ENCODE data around the gene ZC3H8. TPM values are rescaled to one million over a fixed set of nuclear protein-coding genes. Genes with fewer than 3 reads are reported as not detected.
A peak's percentile ranks its signal among the peaks of the same experiment; 100 is the strongest.

ZC3H8 gene
- total RNA-seq, 2 donors from 2014 or later = 6.0 to 8.1 TPM

- intact Hi-C loops (cut with DNase I) = no loop called here
- DNase-seq (ENCODE audit: low spot score) = no peak
Observed at GRCh38 chr2:112175333-112175732, 79.5 kb downstream of the ZC3H8 start.

GRCh38 chr2:112174383-112174782 lies 80.5 kb downstream of the ZC3H8 start:
- intact Hi-C loops (cut with DNase I) = no loop called here
- no peak for DNase-seq (ENCODE audit: low spot score)

GRCh38 chr2:112173646-112174319 lies 81.1 kb downstream of the ZC3H8 start:
- intact Hi-C loops (cut with DNase I) = no loop called here

GRCh38 chr2:112170495-112170894 lies 84.3 kb downstream of the ZC3H8 start:
- intact Hi-C loops (cut with DNase I) = no loop called here
- no peak for DNase-seq (ENCODE audit: low spot score)

More at GRCh38 chr2:112173646-112174319, 81.1 kb downstream of the ZC3H8 start:
- DNase-seq (ENCODE audit: low spot score) = no peak

- no peak for DNase-seq (ENCODE audit: low spot score)
- intact Hi-C loops (cut with DNase I) = no loop called here
Observed at GRCh38 chr2:112168422-112169124, 86.3 kb downstream of the ZC3H8 start.

- intact Hi-C loops (cut with DNase I) = loop anchor here in 1 of 2 donors (1.0 kb wide), 1 partner anchor 14 kb away; no protein-coding TSS in a partner anchor
Observed at GRCh38 chr2:112166806-112167499, 87.9 kb downstream of the ZC3H8 start.

GRCh38 chr2:112165296-112165695 lies 89.5 kb downstream of the ZC3H8 start:
- intact Hi-C loops (cut with DNase I) = no loop called here
- peak; percentile 35 for DNase-seq (ENCODE audit: low spot score)

More at GRCh38 chr2:112166806-112167499, 87.9 kb downstream of the ZC3H8 start:
- no peak for DNase-seq (ENCODE audit: low spot score)

- intact Hi-C loops (cut with DNase I) = no loop called here
- peak; percentile 57 for DNase-seq (ENCODE audit: low spot score)
Observed at GRCh38 chr2:112164876-112165275, 90.0 kb downstream of the ZC3H8 start.

GRCh38 chr2:112163541-112163981 lies 91.3 kb downstream of the ZC3H8 start:
- intact Hi-C loops (cut with DNase I) = no loop called here
- DNase-seq (ENCODE audit: low spot score) = peak; percentile 52

- intact Hi-C loops (cut with DNase I) = no loop called here
- peak; percentile 72 for DNase-seq (ENCODE audit: low spot score)
Observed at GRCh38 chr2:112162956-112163355, 91.9 kb downstream of the ZC3H8 start.

- peak; percentile 12 for DNase-seq (ENCODE audit: low spot score)
- intact Hi-C loops (cut with DNase I) = no loop called here
Observed at GRCh38 chr2:112162341-112162740, 92.5 kb downstream of the ZC3H8 start.

Other genes with a start within 250 kb of the ZC3H8 start
- gene TMEM87B, start 199.8 kb downstream of the ZC3H8 start, total RNA-seq = 10 to 100 TPM; 28.3 to 42.7 TPM
- gene FBLN7, start 116.7 kb downstream of the ZC3H8 start, total RNA-seq = 10 to 100 TPM; 14.6 to 15.4 TPM
- 10 to 100 TPM; 16.3 to 17.0 TPM for gene ZC3H6, start 20.6 kb upstream of the ZC3H8 start, total RNA-seq
- 10 to 100 TPM; 14.9 to 24.3 TPM for gene RGPD8, start 178.6 kb upstream of the ZC3H8 start, total RNA-seq
- gene TTL, start 227.1 kb upstream of the ZC3H8 start, total RNA-seq = 10 to 100 TPM; 33.5 to 42.3 TPM